AG04450 (cell line): ENCODE results near the gene DDX11. TPM values are rescaled to one million over a fixed set of nuclear protein-coding genes. Genes with fewer than 3 reads are reported as not detected.
"Not testable (repeated sequence)": the region's sequence is repeated elsewhere in the genome, so short reads cannot be mapped to it uniquely, and the experiment has no call there.

Experiments
- CTCF ChIA-PET: fragments of 300-600, 350-600 bp; formaldehyde crosslinking; extraction: SDS; loops from one replicate; lab custom pipeline; 2022; ENCODE audit warnings: antibody characterized with exemption, inconsistent platforms; lab: Charles Lee
- POLR2A ChIA-PET: fragments of 350-600 bp; formaldehyde crosslinking; extraction: SDS; loops from one replicate; lab custom pipeline; 2021; ENCODE audit warnings: antibody characterized with exemption, inconsistent platforms; lab: Yijun Ruan, JAX
- DNase-seq: peaks from one replicate; pipeline ENCODE4 v3.0.0-alpha.2; 2011; ENCODE audit warnings: low read depth, low spot score
- H3K27ac ChIP-seq: one replicate; pipeline ENCODE4 v1.5.1; 2012; ENCODE audit warnings: low read depth, low read length, control low read depth
- H3K27me3 ChIP-seq: one replicate; pipeline ENCODE4 v1.6.0; 2012; ENCODE audit warnings: low read length; ENCODE audit not compliant: control insufficient read depth, insufficient read depth
- H3K4me3 ChIP-seq: 2 replicates; pipeline ENCODE4 v1.5.1; 2011; ENCODE audit warnings: mild to moderate bottlenecking, low read depth, low read length, control low read depth
- H3K9me3 ChIP-seq: 2 replicates; pipeline ENCODE4 v1.5.1; 2012; ENCODE audit warnings: low read length; ENCODE audit not compliant: control insufficient read depth, insufficient read depth
- polyA plus RNA-seq: library from polyadenylated mRNA; depleted of rRNA; stranded (reverse); fragments of >200 nt; gene quantifications from 2 replicates; pipeline ENCODE4 v1.2.3, GENCODE V29; 2011
- TF ChIP-seq, protein P1 (sequence below): IDR thresholded peaks from 2 replicates; pipeline ENCODE4 v1.5.1; 2011; ENCODE audit warnings: low read depth, low read length, control low read depth, inconsistent platforms

The DDX11 gene
- polyA plus RNA-seq, 1 experiment, result 5.8 TPM

- POLR2A ChIA-PET, result interaction anchor here (0.7 kb wide), 2 partner anchors 243 to 263 kb away, joined by 5 to 6 read pairs; no protein-coding TSS in a partner anchor
- not testable (repeated sequence) for H3K9me3 ChIP-seq, H3K27me3 ChIP-seq, DNase-seq, H3K4me3 ChIP-seq
- peak overlapping the region; percentile 21 for H3K27ac ChIP-seq
- CTCF ChIA-PET, result interaction anchor here (0.7 kb wide), 1 partner anchor 174 kb away, joined by 5 read pairs; no protein-coding TSS in a partner anchor
Observed at GRCh38 chr12:31077998-31078397, 4.3 kb downstream of the DDX11 start.

DNA sequence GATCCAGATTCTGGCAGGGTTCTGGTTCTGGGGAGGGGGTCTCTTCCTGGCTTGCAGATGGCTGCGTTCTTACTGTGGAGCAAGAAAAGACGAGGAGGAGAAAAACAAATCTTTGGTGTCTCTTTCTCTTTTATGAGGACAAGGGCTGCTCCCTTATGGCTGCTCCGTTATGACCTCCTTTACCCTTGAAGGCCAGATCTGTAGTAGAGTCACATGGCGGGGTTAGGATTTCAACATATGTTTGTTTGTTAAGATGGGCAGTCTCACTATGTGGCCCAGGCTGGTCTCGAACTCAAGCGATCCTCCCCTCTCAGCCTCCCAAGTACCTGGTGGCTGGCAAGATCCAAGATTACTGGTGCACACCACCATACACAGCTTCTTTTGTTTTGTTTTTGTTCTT lies 5.8 kb downstream of the DDX11 start:
- POLR2A ChIA-PET, H3K9me3 ChIP-seq, CTCF ChIA-PET, H3K4me3 ChIP-seq, H3K27me3 ChIP-seq, H3K27ac ChIP-seq, DNase-seq: not testable (repeated sequence)

DNA sequence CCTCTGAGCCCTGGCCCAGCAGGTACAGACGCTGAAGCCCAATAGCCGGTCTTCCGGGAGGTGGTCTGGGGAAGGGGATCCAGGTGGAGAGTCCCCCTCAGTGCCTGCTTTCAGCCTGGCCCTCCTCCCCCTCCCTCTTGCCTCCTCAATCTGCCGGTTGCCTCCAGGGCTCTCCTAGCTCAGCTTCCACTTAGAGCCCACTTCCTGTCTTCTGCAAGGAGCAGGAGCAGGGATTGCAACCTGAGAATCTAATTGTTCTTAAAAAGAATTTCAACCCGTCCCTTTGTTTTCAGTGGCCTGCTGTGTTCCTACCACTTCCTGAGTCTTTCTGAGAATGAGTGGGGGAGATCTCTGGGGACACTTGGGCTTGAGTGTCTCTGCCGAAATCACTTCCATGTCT lies 6.6 kb downstream of the DDX11 start:
- DNase-seq, H3K9me3 ChIP-seq, POLR2A ChIA-PET, CTCF ChIA-PET, H3K27ac ChIP-seq, H3K4me3 ChIP-seq, H3K27me3 ChIP-seq: not testable (repeated sequence)

GRCh38 chr12:31081274-31081673 lies 7.6 kb downstream of the DDX11 start:
- H3K4me3 ChIP-seq, POLR2A ChIA-PET, H3K27me3 ChIP-seq, DNase-seq, H3K9me3 ChIP-seq, CTCF ChIA-PET, H3K27ac ChIP-seq: not testable (repeated sequence)

DNA sequence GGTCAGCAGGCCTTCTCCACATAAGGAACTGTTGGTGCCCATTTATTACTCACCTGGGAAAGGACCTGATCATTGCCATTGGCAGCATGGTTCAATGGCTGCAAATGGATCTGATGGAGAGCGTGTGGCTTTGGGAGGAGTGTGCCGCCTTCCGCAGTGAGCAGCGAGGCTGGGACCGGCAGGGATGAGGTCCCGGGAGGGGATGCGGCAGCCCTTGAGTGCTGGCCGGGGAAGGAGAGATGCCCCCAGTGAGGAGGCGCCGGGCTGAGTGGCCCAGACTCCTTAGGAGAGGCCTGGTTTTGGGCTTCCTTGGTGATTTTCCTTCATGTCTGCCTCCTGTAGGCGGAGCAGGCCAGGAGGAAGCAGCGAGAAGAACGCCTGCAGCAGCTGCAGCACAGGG lies 10.6 kb downstream of the DDX11 start:
- DNase-seq, H3K27ac ChIP-seq, H3K4me3 ChIP-seq, CTCF ChIA-PET, H3K27me3 ChIP-seq, POLR2A ChIA-PET, H3K9me3 ChIP-seq: not testable (repeated sequence)

GRCh38 chr12:31086032-31086431 lies 12.4 kb downstream of the DDX11 start:
- DNase-seq, POLR2A ChIA-PET, H3K27ac ChIP-seq, H3K4me3 ChIP-seq, H3K27me3 ChIP-seq, CTCF ChIA-PET, H3K9me3 ChIP-seq: not testable (repeated sequence)

DNA sequence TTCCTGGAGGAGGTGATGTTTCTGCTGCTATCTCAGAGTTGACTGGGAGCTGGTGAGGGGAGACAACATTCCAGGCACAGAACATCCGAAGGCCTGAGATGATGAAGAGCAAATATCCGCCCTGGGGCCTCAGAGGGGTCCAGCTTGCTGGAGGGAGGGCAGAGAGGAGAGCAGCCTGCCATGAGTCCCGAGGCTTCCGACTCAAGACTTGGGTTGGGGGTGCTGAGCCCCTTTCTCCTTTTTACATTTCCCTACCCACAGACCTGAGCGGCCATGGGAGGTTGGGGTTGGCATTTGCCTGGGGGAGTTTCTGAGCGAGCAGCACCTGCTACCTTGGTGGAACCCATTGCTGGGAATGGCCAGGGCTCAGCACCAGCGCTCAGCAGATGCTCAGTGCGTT lies 13.8 kb downstream of the DDX11 start:
- H3K27me3 ChIP-seq, POLR2A ChIA-PET, H3K9me3 ChIP-seq, H3K27ac ChIP-seq, DNase-seq, H3K4me3 ChIP-seq, CTCF ChIA-PET: not testable (repeated sequence)

DNA sequence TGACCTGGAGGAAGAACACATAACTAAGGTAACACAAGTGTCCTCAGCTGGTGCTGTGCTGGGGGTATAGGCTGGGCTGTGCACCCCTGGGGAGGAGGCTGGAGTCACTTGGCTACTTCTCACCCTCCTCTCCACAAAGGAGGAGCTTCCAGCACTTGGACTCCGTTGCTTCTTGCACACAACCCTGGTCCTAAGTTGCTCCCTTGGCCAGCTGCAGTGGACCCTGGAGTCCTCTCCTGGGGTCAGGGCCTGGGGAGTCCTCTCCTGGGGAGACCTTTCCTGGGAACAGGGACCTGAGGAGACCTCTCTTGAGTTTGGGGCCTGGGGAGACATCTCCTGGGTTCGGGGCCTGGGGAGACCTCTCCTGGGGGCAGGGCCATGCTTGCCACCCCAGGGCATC lies 14.3 kb downstream of the DDX11 start:
- DNase-seq, H3K27me3 ChIP-seq, POLR2A ChIA-PET, H3K4me3 ChIP-seq, CTCF ChIA-PET, H3K27ac ChIP-seq, H3K9me3 ChIP-seq: not testable (repeated sequence)

GRCh38 chr12:31089072-31089471 lies 15.4 kb downstream of the DDX11 start:
- H3K27ac ChIP-seq, result no peak overlapping the region
- ChIA-PET POLR2A (no interaction called here), CTCF (no interaction called here)
- TF ChIP-seq, protein P1, sequence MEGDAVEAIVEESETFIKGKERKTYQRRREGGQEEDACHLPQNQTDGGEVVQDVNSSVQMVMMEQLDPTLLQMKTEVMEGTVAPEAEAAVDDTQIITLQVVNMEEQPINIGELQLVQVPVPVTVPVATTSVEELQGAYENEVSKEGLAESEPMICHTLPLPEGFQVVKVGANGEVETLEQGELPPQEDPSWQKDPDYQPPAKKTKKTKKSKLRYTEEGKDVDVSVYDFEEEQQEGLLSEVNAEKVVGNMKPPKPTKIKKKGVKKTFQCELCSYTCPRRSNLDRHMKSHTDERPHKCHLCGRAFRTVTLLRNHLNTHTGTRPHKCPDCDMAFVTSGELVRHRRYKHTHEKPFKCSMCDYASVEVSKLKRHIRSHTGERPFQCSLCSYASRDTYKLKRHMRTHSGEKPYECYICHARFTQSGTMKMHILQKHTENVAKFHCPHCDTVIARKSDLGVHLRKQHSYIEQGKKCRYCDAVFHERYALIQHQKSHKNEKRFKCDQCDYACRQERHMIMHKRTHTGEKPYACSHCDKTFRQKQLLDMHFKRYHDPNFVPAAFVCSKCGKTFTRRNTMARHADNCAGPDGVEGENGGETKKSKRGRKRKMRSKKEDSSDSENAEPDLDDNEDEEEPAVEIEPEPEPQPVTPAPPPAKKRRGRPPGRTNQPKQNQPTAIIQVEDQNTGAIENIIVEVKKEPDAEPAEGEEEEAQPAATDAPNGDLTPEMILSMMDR, result no peak
- no peaks in the 10 kb centered on the region for H3K27me3 ChIP-seq
- H3K4me3 ChIP-seq, result no peak overlapping the region
- DNase-seq, result no peak
- no peaks in the 10 kb centered on the region for H3K9me3 ChIP-seq

DNA sequence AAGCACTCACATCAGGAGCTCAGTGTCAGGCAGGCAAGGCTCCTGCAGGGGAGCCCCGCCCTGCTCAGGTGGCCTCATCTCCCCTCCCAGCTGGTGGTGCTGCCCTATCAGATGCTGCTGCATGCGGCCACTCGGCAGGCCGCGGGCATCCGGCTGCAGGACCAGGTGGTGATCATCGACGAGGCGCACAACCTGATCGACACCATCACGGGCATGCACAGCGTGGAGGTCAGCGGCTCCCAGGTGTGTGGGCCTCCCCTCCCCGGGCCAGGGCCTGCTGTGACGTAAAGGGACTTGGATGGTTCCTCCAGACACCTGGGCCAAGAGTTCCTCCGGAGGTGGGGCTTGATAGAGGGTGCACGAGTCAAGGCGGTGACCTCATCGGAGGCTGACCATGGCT lies 18.0 kb downstream of the DDX11 start:
- H3K9me3 ChIP-seq, H3K27ac ChIP-seq, H3K4me3 ChIP-seq, POLR2A ChIA-PET, CTCF ChIA-PET, H3K27me3 ChIP-seq, DNase-seq: not testable (repeated sequence)

DNA sequence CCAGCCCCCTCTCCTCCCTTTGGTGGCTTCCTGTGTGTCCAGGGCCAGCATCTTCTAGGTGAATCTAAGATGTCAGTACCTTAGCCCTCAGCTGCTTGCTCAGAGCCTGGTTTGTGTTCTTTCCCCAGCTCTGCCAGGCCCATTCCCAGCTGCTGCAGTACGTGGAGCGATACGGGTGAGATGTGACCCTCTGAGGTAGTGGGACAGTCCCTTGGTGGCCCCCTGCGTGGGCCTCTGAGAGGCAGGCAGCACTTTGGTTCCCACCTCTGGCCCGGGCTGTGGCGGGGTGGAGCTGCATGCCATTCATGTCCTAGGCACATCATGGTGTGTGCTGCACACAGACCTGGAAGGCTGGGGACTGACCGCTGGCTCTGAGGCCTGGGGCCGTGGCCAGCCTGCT lies 19.1 kb downstream of the DDX11 start:
- CTCF ChIA-PET, POLR2A ChIA-PET, H3K27me3 ChIP-seq, H3K9me3 ChIP-seq, H3K27ac ChIP-seq, H3K4me3 ChIP-seq, DNase-seq: not testable (repeated sequence)
